GM23338 (cell line): ENCODE results near the gene ARL13A.

ENCODE experiments used
- CTCF ChIP-seq, 2 experiments: fragments of 200-600 bp in 1 of 2; sonication (generic) in 1 of 2; conservative IDR thresholded peaks; 2 replicates each; pipeline versions ENCODE4 v1.5.1 to v1.6.1; 2016 to 2017; ENCODE audit warnings: antibody characterized with exemption in 2 of 2, low read depth in 2 of 2, mild to moderate bottlenecking in 2 of 2, moderate library complexity in 1 of 2
- EZH2 ChIP-seq: fragments of 200-600 bp; sonication (generic); IDR thresholded peaks from one replicate; pipeline ENCODE4 v1.8.0; 2017; ENCODE audit warnings: antibody characterized with exemption, mild to moderate bottlenecking, low read depth; ENCODE audit not compliant: unreplicated experiment
- EZH2phosphoT487 ChIP-seq: fragments of 200-600 bp; sonication (generic); IDR thresholded peaks from one replicate; pipeline ENCODE4 v1.8.1; 2018; ENCODE audit warnings: antibody characterized with exemption; ENCODE audit not compliant: unreplicated experiment
- REST ChIP-seq: IDR thresholded peaks from one replicate; pipeline ENCODE4 v1.6.1; 2018; ENCODE audit warnings: antibody characterized with exemption; ENCODE audit not compliant: unreplicated experiment

GRCh38 chrX:100999451-100999850, 29.9 kb downstream of the ARL13A start:
- no peak for TF ChIP-seq EZH2
- no peak for TF ChIP-seq CTCF (conservative IDR thresholded peaks at IDR 0.05; ENCODE audit: low read depth in 2 of 2)
- no peak for TF ChIP-seq EZH2phosphoT487
- TF ChIP-seq REST, result no peak
